Measurements from ENCODE around the gene BCL7A. TPM values are rescaled to one million over a fixed set of nuclear protein-coding genes. Genes with fewer than 3 reads are reported as not detected.

BCL7A gene
- total RNA-seq, 6 experiments from 2014 or later: 3.5 to 6.4 (median 4.6) TPM

DNA sequence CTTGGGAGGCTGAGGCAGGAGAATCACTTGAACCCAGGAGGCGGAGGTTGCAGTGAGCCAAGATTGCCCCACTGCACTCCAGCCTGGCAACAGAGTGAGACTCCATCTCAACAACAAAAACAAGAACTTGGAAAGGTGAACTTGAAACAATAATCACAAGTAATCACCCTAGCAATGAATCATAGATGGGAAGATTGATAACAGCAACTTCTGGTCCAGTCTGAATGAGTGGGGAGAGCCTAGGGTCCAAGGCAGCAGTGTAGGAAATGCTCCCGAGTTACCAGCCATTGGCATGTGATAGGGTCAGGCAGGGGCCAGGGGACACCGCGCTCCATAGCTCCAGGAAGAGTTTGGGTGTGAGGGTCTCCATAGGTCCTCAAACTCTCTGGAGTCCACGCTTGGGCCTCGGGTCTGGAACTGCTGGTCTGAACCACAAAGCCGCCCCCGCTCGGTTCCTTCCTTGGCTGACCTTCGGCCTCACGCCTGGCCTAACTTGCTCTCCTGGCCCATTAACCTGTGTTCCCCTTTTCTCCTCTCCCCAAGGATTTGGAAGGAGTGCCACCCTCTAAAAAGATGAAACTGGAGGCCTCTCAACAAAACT is 37.0 kb downstream of the BCL7A start:
- H3K27ac ChIP-seq: no peak overlapping the region
- no peak for TF ChIP-seq POLR2A (IDR thresholded peaks at IDR 0.05)
- TF ChIP-seq, protein P1, sequence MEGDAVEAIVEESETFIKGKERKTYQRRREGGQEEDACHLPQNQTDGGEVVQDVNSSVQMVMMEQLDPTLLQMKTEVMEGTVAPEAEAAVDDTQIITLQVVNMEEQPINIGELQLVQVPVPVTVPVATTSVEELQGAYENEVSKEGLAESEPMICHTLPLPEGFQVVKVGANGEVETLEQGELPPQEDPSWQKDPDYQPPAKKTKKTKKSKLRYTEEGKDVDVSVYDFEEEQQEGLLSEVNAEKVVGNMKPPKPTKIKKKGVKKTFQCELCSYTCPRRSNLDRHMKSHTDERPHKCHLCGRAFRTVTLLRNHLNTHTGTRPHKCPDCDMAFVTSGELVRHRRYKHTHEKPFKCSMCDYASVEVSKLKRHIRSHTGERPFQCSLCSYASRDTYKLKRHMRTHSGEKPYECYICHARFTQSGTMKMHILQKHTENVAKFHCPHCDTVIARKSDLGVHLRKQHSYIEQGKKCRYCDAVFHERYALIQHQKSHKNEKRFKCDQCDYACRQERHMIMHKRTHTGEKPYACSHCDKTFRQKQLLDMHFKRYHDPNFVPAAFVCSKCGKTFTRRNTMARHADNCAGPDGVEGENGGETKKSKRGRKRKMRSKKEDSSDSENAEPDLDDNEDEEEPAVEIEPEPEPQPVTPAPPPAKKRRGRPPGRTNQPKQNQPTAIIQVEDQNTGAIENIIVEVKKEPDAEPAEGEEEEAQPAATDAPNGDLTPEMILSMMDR (IDR thresholded peaks at IDR 0.05): no peak
- DNase-seq (no peak), ATAC-seq (no peak)
- intact Hi-C loops (cut with DNase I): loop anchor here (5.0 kb wide), 1 partner anchor 64 kb away; no protein-coding TSS in a partner anchor
- peaks cover 0 to 29% (median 8%) of the 10 kb centered on the region in 4 donors for H3K4me1 ChIP-seq
- 100% methylated on average over 1 of the region's 11 CpGs for WGBS (ENCODE audit: insufficient coverage, low coverage, low lambda C conversion rate, missing lambda C conversion rate)
- H3K4me3 ChIP-seq: no peak overlapping the region
- H3K9me3 ChIP-seq: no peaks in the 10 kb centered on the region
- no peaks in the 10 kb centered on the region for H3K27me3 ChIP-seq
- no peaks in the 10 kb centered on the region for H3K36me3 ChIP-seq

DNA sequence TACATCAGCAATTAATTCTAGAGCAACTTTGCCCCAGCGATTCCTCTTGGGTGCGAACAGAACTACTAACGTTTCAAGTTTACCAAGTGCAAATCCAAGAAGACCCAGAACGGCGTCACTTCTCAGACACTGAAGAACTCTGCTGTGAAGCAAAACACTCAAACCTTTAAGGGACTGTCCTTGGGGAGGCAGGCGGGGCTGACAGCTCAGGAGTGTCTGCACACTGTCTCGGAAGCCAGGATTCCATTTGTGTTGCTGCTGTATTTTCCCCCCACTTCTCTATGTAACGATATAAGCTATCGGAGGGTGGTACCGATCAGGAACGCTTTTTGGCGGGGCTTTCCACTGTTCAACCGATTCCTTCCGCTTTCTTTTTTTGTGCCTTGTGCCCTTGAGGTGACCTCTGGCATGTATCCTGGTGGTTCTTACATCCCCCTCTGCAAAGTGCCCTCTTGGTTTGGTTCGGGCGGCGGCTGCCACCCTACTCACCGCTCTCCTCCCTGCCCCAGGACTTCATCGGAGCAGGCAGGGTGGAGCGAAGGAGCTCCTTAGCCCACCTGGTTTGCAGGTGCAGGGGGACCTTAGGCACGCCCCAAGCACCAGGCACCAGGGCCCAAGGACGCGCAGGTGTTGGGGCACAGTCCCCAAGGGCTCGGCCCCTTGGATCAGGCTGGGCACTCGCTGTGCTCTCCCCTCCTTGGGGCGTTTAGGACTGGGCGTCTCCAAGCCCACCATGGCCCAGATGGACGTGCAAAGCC is 37.7 kb downstream of the BCL7A start:
- H3K27me3 ChIP-seq: no peaks in the 10 kb centered on the region
- no peak for TF ChIP-seq POLR2A (IDR thresholded peaks at IDR 0.05)
- TF ChIP-seq, protein P1 (IDR thresholded peaks at IDR 0.05): no peak
- H3K4me3 ChIP-seq: no peak overlapping the region
- 89% methylated on average over 14 of the region's 28 CpGs for WGBS (ENCODE audit: insufficient coverage, low coverage, low lambda C conversion rate, missing lambda C conversion rate)
- DNase-seq (no peak), ATAC-seq (no peak)
- no peak overlapping the region for H3K27ac ChIP-seq
- intact Hi-C loops (cut with DNase I): loop anchor here (5.0 kb wide), 1 partner anchor 63 kb away; no protein-coding TSS in a partner anchor
- no peaks in the 10 kb centered on the region for H3K9me3 ChIP-seq
- peaks cover 0 to 35% (median 12%) of the 10 kb centered on the region in 4 donors for H3K4me1 ChIP-seq
- H3K36me3 ChIP-seq: no peaks in the 10 kb centered on the region

- 74% methylated on average over 14 of the region's 22 CpGs for WGBS (ENCODE audit: insufficient coverage, low coverage, low lambda C conversion rate, missing lambda C conversion rate)
- H3K4me1 ChIP-seq: peaks cover 0 to 28% (median 12%) of the 10 kb centered on the region in 4 donors
- intact Hi-C loops (cut with DNase I): no loop called here
Measured at GRCh38 chr12:122060081-122060501, 38.4 kb downstream of the BCL7A start.

GRCh38 chr12:122061253-122061652 is 39.6 kb downstream of the BCL7A start:
- no peak for TF ChIP-seq POLR2A (IDR thresholded peaks at IDR 0.05)
- TF ChIP-seq, protein P1 (IDR thresholded peaks at IDR 0.05): no peak
- 94% methylated on average over 12 of the region's 23 CpGs for WGBS (ENCODE audit: insufficient coverage, low coverage, low lambda C conversion rate, missing lambda C conversion rate)
- no peak overlapping the region for H3K4me3 ChIP-seq
- peaks cover 0 to 24% (median 12%) of the 10 kb centered on the region in 4 donors for H3K4me1 ChIP-seq
- no peak for ATAC-seq
- no peak overlapping the region for H3K27ac ChIP-seq
- intact Hi-C loops (cut with DNase I): no loop called here
- H3K36me3 ChIP-seq: no peaks in the 10 kb centered on the region
- no peaks in the 10 kb centered on the region for H3K9me3 ChIP-seq
- no peak for DNase-seq
- no peaks in the 10 kb centered on the region for H3K27me3 ChIP-seq

More at GRCh38 chr12:122060081-122060501, 38.4 kb downstream of the BCL7A start:
- Histone ChIP-seq H3K27ac (no peak overlapping the region), H3K4me3 (no peak overlapping the region), H3K9me3 (no peaks in the 10 kb centered on the region), H3K27me3 (no peaks in the 10 kb centered on the region), H3K36me3 (no peaks in the 10 kb centered on the region)
- DNase-seq (peak in 1 of 3 donors; percentile 63), ATAC-seq (peak in 1 of 4 donors; percentile 1)
- TF ChIP-seq, protein P1 (IDR thresholded peaks at IDR 0.05): no peak
- TF ChIP-seq POLR2A (IDR thresholded peaks at IDR 0.05): no peak

Measured in right lobe of liver (tissue), 6 donors.